IMR-90 (cell line): ENCODE data around the gene GMPPA. TPM values are rescaled to one million over a fixed set of nuclear protein-coding genes. Genes with fewer than 3 reads are reported as not detected.

Source experiments
- ATAC-seq: fragments of 200-7000 bp; cut with Tn5 transposase; 2 replicates; pipeline ENCODE4 v1.9.1; 2020; ENCODE audit warnings: low read depth, mild to moderate bottlenecking, moderate library complexity
- BruUV-seq: library from RNA; stranded (reverse); fragments of 400-500 nt; replicated peaks from 2 replicates; lab custom pipeline; 2021; lab: Mats Ljungman, UMichigan
- CTCF ChIA-PET: fragments of 300-600 bp; formaldehyde crosslinking; extraction: SDS; loops from one replicate; lab custom pipeline; 2021; ENCODE audit warnings: antibody characterized with exemption; lab: Yijun Ruan, JAX
- POLR2A ChIA-PET: fragments of 300-600 bp; sonication (Branson Sonifier 250); formaldehyde crosslinking; loops from one replicate; lab custom pipeline; 2022; ENCODE audit warnings: antibody characterized with exemption; ENCODE audit not compliant: unreplicated experiment; lab: Charles Lee
- DNase-seq: peaks from one replicate; pipeline ENCODE4 v3.0.0; 2013
- H2AFZ ChIP-seq: replicated peaks from 2 replicates; pipeline ENCODE3; 2013; ENCODE audit warnings: low read length, mild to moderate bottlenecking; ENCODE audit not compliant: poor library complexity
- H2AK5ac ChIP-seq: 2 replicates; pipeline ENCODE4 v1.6.1; 2013; ENCODE audit warnings: low read depth, low read length, inconsistent platforms
- H2AK9ac ChIP-seq: replicated peaks from 2 replicates; pipeline ENCODE3; 2013; ENCODE audit warnings: mild to moderate bottlenecking, low read depth, low read length, moderate library complexity; ENCODE audit not compliant: poor library complexity
- H2BK120ac ChIP-seq: 2 replicates; pipeline ENCODE4 v1.6.1; 2013; ENCODE audit warnings: low read depth, low read length, inconsistent platforms
- H2BK15ac ChIP-seq: 3 replicates; pipeline ENCODE4 v1.6.1; 2013; ENCODE audit warnings: low read depth, low read length, inconsistent platforms
- H2BK20ac ChIP-seq: 2 replicates; pipeline ENCODE4 v1.6.1; 2013; ENCODE audit warnings: low read depth, mild to moderate bottlenecking, inconsistent platforms, low read length, moderate library complexity
- H2BK5ac ChIP-seq: 2 replicates; pipeline ENCODE4 v1.6.1; 2013; ENCODE audit warnings: mild to moderate bottlenecking, low read depth, low read length, inconsistent platforms; ENCODE audit not compliant: poor library complexity, severe bottlenecking
- H3K14ac ChIP-seq: replicated peaks from 2 replicates; pipeline ENCODE4 v1.6.1; 2013; ENCODE audit warnings: low read depth, low read length, inconsistent platforms
- H3K18ac ChIP-seq: 2 replicates; pipeline ENCODE4 v1.6.1; 2013; ENCODE audit warnings: low read depth, low read length, control low read depth
- H3K23ac ChIP-seq: 2 replicates; pipeline ENCODE4 v1.6.1; 2013; ENCODE audit warnings: low read depth, low read length, inconsistent platforms
- H3K27ac ChIP-seq: 2 replicates; pipeline ENCODE4 v1.5.1; 2013; ENCODE audit warnings: mild to moderate bottlenecking, control low read depth, low read length; ENCODE audit not compliant: insufficient read depth
- H3K27me3 ChIP-seq: 2 replicates; pipeline ENCODE4 v1.6.1; 2013; ENCODE audit warnings: low read length; ENCODE audit not compliant: control insufficient read depth, insufficient read depth
- H3K36me3 ChIP-seq: 2 replicates; pipeline ENCODE4 v1.6.1; 2013; ENCODE audit warnings: low read length, mixed read lengths; ENCODE audit not compliant: control insufficient read depth, insufficient read depth
- H3K4ac ChIP-seq: 2 replicates; pipeline ENCODE4 v1.6.1; 2013; ENCODE audit warnings: low read depth, low read length, inconsistent platforms
- H3K4me1 ChIP-seq: 2 replicates; pipeline ENCODE4 v1.6.1; 2013; ENCODE audit warnings: low read length, mixed read lengths; ENCODE audit not compliant: control insufficient read depth, insufficient read depth
- H3K4me2 ChIP-seq: 2 replicates; pipeline ENCODE4 v1.6.1; 2013; ENCODE audit warnings: low read depth, mild to moderate bottlenecking, control low read depth, low read length, moderate library complexity
- H3K4me3 ChIP-seq: 2 replicates; pipeline ENCODE4 v1.5.1; 2013; ENCODE audit warnings: low read depth, mild to moderate bottlenecking, control low read depth, low read length, moderate library complexity; ENCODE audit not compliant: insufficient read depth
- H3K56ac ChIP-seq: 2 replicates; pipeline ENCODE4 v1.6.1; 2013; ENCODE audit warnings: low read length, inconsistent platforms; ENCODE audit not compliant: insufficient read depth; ENCODE audit errors: extremely low read depth
- H3K79me1 ChIP-seq, 2 experiments: 2 replicates each; pipeline ENCODE4 v1.6.1; 2013; ENCODE audit warnings: low read length in 2 of 2, inconsistent platforms in 1 of 2, low read depth in 1 of 2
- H3K9ac ChIP-seq: 2 replicates; pipeline ENCODE4 v1.6.1; 2013; ENCODE audit warnings: low read depth, low read length, control low read depth
- H3K9me1 ChIP-seq: 2 replicates; pipeline ENCODE4 v1.6.1; 2013; ENCODE audit warnings: low read length, inconsistent platforms; ENCODE audit not compliant: insufficient read depth
- H3K9me3 ChIP-seq: 2 replicates; pipeline ENCODE4 v1.6.1; 2013; ENCODE audit warnings: low read length; ENCODE audit not compliant: control insufficient read depth, insufficient read depth
- H4K20me1 ChIP-seq: 2 replicates; pipeline ENCODE4 v1.6.1; 2013; ENCODE audit warnings: low read length, inconsistent platforms; ENCODE audit not compliant: insufficient read depth
- H4K5ac ChIP-seq: 2 replicates; pipeline ENCODE4 v1.6.1; 2013; ENCODE audit warnings: mild to moderate bottlenecking, low read depth, low read length, control low read depth
- H4K8ac ChIP-seq, 2 experiments: 2 replicates each; pipeline ENCODE4 v1.6.1; 2013; ENCODE audit warnings: low read depth in 2 of 2, low read length in 2 of 2, control low read depth in 1 of 2, inconsistent platforms in 1 of 2
- H4K91ac ChIP-seq: 2 replicates; pipeline ENCODE4 v1.6.1; 2013; ENCODE audit warnings: low read depth, low read length, inconsistent platforms; ENCODE audit not compliant: insufficient read depth
- BHLHE40 ChIP-seq: fragments of 150-350 bp; IDR thresholded peaks from 2 replicates; pipeline ENCODE4 v1.6.1; 2016; ENCODE audit warnings: mild to moderate bottlenecking, low read depth, low read length
- CEBPB ChIP-seq: IDR thresholded peaks from 2 replicates; pipeline ENCODE4 v1.6.1; 2012; ENCODE audit warnings: low read depth, low read length, improper control_type of control experiment
- CHD1 ChIP-seq: IDR thresholded peaks from 2 replicates; pipeline ENCODE4 v1.6.1; 2012; ENCODE audit warnings: low read depth, low read length, improper control_type of control experiment
- FOS ChIP-seq: fragments of 150-350 bp; IDR thresholded peaks from 2 replicates; pipeline ENCODE4 v1.6.1; 2016; ENCODE audit warnings: low read depth, low read length
- MXI1 ChIP-seq: IDR thresholded peaks from 2 replicates; pipeline ENCODE4 v1.6.1; 2012; ENCODE audit warnings: low read depth, mild to moderate bottlenecking, low read length, moderate library complexity, borderline replicate concordance
- NFE2L2 ChIP-seq: fragments of 150-350 bp; IDR thresholded peaks from 2 replicates; pipeline ENCODE4 v1.6.1; 2016; ENCODE audit warnings: low read depth, mild to moderate bottlenecking, low read length
- RAD21 ChIP-seq: IDR thresholded peaks from 2 replicates; pipeline ENCODE4 v1.6.1; 2012; ENCODE audit warnings: low read length, improper control_type of control experiment
- RCOR1 ChIP-seq: IDR thresholded peaks from 2 replicates; pipeline ENCODE4 v1.6.1; 2012; ENCODE audit warnings: mild to moderate bottlenecking, low read length, improper control_type of control experiment; ENCODE audit not compliant: insufficient replicate concordance
- RFX5 ChIP-seq: IDR thresholded peaks from 2 replicates; pipeline ENCODE4 v1.8.0; 2012; ENCODE audit warnings: low read depth, mild to moderate bottlenecking, low read length, moderate library complexity
- SMC3 ChIP-seq: fragments of 150-350 bp; IDR thresholded peaks from 2 replicates; pipeline ENCODE4 v1.6.1; 2016; ENCODE audit warnings: low read depth, mild to moderate bottlenecking, antibody characterized with exemption, low read length, moderate library complexity
- WGBS, 2 experiments: methylation state at CpG; one replicate each; pipeline versions ENCODE4 v1.1.5 to v1.1.7; 2013; ENCODE audit warnings: missing lambda C conversion rate in 2 of 2; ENCODE audit not compliant: insufficient read length in 1 of 2; ENCODE audit errors: extremely low coverage in 2 of 2; 5-methylcytosine and 5-hydroxymethylcytosine counted together
- dilution Hi-C: fragments of 300-500 bp; cut with HindIII; formaldehyde crosslinking; loops from one replicate; pipeline ENCODE4 v1.14.3; 2018; ENCODE audit warnings: low sequenced_read_pairs; ENCODE audit not compliant: unreplicated experiment
- in situ Hi-C: fragments of 300-500 bp; cut with MboI; formaldehyde crosslinking; loops from 3 replicates; pipeline ENCODE4 v1.14.3; 2019; ENCODE audit warnings: low sequenced_read_pairs, inconsistent platforms, mixed read lengths
- intact Hi-C: fragments of 100-400 bp; cut with micrococcal nuclease; formaldehyde crosslinking; loops from 2 replicates; pipeline ENCODE4 v1.10.0; 2022
- polyA plus RNA-seq, 3 experiments: library from polyadenylated mRNA; depleted of rRNA; stranded (reverse); fragments of >200 nt; gene quantifications; 2 replicates each; pipeline ENCODE4 v1.2.3, GENCODE V29; 2012; ENCODE audit warnings: low replicate concordance in 1 of 3
- total RNA-seq: library from RNA; depleted of rRNA; stranded (reverse); fragments of >200 nt; gene quantifications from 2 replicates; pipeline ENCODE4 v1.2.3, GENCODE V29; 2012
- TF ChIP-seq, protein P1 (sequence below): fragments of 150-350 bp; IDR thresholded peaks from 2 replicates; pipeline ENCODE4 v1.6.1; 2016; ENCODE audit warnings: low read depth, mild to moderate bottlenecking, low read length, moderate library complexity, borderline replicate concordance
- TF ChIP-seq, protein P2 (sequence below): fragments of 150-350 bp; IDR thresholded peaks from 2 replicates; pipeline ENCODE4 v1.6.1; 2017; ENCODE audit warnings: mild to moderate bottlenecking, antibody characterized with exemption, low read length, low read depth

GMPPA gene
- total and polyA plus RNA-seq, 2 of the 4 experiments (the other 2 are of a cell fraction), result 103 to 134 TPM

DNA sequence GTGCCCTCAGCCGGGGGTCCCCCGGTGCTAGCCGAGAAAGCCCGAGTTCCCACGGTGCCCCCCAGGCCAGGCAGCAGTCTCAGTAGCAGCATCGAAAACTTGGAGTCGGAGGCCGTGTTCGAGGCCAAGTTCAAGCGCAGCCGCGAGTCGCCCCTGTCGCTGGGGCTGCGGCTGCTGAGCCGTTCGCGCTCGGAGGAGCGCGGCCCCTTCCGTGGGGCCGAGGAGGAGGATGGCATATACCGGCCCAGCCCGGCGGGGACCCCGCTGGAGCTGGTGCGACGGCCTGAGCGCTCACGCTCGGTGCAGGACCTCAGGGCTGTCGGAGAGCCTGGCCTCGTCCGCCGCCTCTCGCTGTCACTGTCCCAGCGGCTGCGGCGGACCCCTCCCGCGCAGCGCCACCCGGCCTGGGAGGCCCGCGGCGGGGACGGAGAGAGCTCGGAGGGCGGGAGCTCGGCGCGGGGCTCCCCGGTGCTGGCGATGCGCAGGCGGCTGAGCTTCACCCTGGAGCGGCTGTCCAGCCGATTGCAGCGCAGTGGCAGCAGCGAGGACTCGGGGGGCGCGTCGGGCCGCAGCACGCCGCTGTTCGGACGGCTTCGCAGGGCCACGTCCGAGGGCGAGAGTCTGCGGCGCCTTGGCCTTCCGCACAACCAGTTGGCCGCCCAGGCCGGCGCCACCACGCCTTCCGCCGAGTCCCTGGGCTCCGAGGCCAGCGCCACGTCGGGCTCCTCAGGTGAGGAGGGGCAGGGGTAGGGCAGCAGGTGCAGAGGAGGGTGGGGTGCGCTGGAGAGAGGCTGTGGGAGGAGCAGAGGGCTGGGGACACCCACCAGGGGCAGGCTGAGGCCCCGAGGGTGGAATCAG, 14.1 kb upstream of the GMPPA start:
- Histone ChIP-seq H2AK5ac (no peak overlapping the region), H3K36me3 (peaks cover 41% of the 10 kb centered on the region), H2BK120ac (no peak overlapping the region), H4K8ac (no peak overlapping the region), H3K14ac (no peak overlapping the region), H3K56ac (no peak overlapping the region), H2AFZ (no peak overlapping the region), H4K5ac (no peak overlapping the region), H3K9ac (no peak overlapping the region), H3K18ac (no peak overlapping the region), H2BK20ac (no peak overlapping the region), H4K20me1 (no peaks in the 10 kb centered on the region), H4K91ac (no peak overlapping the region), H3K27ac (no peak overlapping the region), H3K4me3 (no peak overlapping the region), H3K4me2 (no peak overlapping the region), H3K9me3 (no peaks in the 10 kb centered on the region), H3K4ac (no peak overlapping the region), H3K23ac (no peak overlapping the region), H3K79me1 (no peaks in the 10 kb centered on the region), H2BK15ac (no peak overlapping the region), H3K9me1 (no peaks in the 10 kb centered on the region), H2BK5ac (no peak overlapping the region), H3K4me1 (no peaks in the 10 kb centered on the region), H2AK9ac (no peak overlapping the region), H3K27me3 (no peaks in the 10 kb centered on the region)
- dilution Hi-C loops, result no loop called here
- no peak for TF ChIP-seq MXI1
- no peak for TF ChIP-seq RFX5
- no peak for TF ChIP-seq SMC3
- no peak for TF ChIP-seq BHLHE40
- TF ChIP-seq CEBPB, result no peak
- no peak for TF ChIP-seq NFE2L2
- TF ChIP-seq, protein P1, sequence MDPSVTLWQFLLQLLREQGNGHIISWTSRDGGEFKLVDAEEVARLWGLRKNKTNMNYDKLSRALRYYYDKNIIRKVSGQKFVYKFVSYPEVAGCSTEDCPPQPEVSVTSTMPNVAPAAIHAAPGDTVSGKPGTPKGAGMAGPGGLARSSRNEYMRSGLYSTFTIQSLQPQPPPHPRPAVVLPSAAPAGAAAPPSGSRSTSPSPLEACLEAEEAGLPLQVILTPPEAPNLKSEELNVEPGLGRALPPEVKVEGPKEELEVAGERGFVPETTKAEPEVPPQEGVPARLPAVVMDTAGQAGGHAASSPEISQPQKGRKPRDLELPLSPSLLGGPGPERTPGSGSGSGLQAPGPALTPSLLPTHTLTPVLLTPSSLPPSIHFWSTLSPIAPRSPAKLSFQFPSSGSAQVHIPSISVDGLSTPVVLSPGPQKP, result no peak
- TF ChIP-seq, protein P2, sequence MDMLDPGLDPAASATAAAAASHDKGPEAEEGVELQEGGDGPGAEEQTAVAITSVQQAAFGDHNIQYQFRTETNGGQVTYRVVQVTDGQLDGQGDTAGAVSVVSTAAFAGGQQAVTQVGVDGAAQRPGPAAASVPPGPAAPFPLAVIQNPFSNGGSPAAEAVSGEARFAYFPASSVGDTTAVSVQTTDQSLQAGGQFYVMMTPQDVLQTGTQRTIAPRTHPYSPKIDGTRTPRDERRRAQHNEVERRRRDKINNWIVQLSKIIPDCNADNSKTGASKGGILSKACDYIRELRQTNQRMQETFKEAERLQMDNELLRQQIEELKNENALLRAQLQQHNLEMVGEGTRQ, result no peak
- no peak for TF ChIP-seq CHD1
- no peak for TF ChIP-seq FOS
- TF ChIP-seq RCOR1, result no peak
- TF ChIP-seq RAD21, result no peak
- no peak for ATAC-seq
- POLR2A ChIA-PET, result no interaction called here
- DNase-seq, result no peak
- CTCF ChIA-PET, result interaction anchor here (1.0 to 1.5 kb wide), 2 partner anchors 10 to 11 kb away, joined by 3 read pairs; no protein-coding TSS in a partner anchor
- intact Hi-C loops, result no loop called here
- in situ Hi-C loops, result no loop called here
- WGBS, 2 experiments, result 41% methylated on average over 49 of the region's 89 CpGs; no CpG with 5 or more reads in 1 of the 2 experiments
- BruUV-seq, result no TSS peak
